ENCODE data around the gene ASAP3.

DNA sequence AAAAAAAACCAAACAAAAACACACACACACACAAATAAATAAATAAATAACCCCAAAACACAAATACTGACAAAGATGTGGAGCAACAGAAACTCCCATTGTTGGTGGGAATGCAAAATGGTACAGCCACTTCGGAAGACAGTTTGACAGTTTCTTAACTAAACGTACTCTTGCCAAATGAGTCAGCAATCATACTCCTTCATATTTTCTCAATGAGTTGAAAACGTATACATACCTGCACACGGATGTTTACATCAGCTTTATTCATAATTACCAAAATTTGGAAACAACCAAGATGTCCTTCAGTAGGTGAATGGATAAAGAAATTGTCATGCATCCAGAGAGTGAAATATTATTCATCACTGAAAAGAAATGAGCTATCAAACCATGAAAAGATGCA lies 23.5 kb downstream of the ASAP3 start:
- TF ChIP-seq, protein P1, sequence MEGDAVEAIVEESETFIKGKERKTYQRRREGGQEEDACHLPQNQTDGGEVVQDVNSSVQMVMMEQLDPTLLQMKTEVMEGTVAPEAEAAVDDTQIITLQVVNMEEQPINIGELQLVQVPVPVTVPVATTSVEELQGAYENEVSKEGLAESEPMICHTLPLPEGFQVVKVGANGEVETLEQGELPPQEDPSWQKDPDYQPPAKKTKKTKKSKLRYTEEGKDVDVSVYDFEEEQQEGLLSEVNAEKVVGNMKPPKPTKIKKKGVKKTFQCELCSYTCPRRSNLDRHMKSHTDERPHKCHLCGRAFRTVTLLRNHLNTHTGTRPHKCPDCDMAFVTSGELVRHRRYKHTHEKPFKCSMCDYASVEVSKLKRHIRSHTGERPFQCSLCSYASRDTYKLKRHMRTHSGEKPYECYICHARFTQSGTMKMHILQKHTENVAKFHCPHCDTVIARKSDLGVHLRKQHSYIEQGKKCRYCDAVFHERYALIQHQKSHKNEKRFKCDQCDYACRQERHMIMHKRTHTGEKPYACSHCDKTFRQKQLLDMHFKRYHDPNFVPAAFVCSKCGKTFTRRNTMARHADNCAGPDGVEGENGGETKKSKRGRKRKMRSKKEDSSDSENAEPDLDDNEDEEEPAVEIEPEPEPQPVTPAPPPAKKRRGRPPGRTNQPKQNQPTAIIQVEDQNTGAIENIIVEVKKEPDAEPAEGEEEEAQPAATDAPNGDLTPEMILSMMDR (conservative IDR thresholded peaks at IDR 0.05) = no peak
- TF ChIP-seq EZH2 (IDR thresholded peaks at IDR 0.05; ENCODE audit: low read depth) = no peak
